ENCODE data around the gene ASB13. TPM values are rescaled to one million over a fixed set of nuclear protein-coding genes. Genes with fewer than 3 reads are reported as not detected.

Gene ASB13
- polyA plus RNA-seq, 1 of the 3 experiments (the other 2 are of a cell fraction), result 9.2 TPM

- DNase-seq, result no peak
- H3K9me3 ChIP-seq, result no peaks in the 10 kb centered on the region
- no peak overlapping the region for H3K4me3 ChIP-seq (ENCODE audit: low read depth in 2 of 2, low read length in 1 of 2)
- H3K9ac ChIP-seq, result no peak overlapping the region
- ChIA-PET CTCF (no interaction called here), POLR2A (no interaction called here)
- H3K27ac ChIP-seq (ENCODE audit: low read depth in 2 of 2, low read length in 1 of 2), result no peak overlapping the region
- no peaks in the 10 kb centered on the region for H4K20me1 ChIP-seq (ENCODE audit: insufficient read depth)
- TF ChIP-seq MEF2A (IDR thresholded peaks at IDR 0.05; ENCODE audit: borderline replicate concordance, low read depth) (no peak), USF2 (IDR thresholded peaks at IDR 0.05; ENCODE audit: borderline replicate concordance, low read depth, low read length) (no peak), FOSL2 (IDR thresholded peaks at IDR 0.05; ENCODE audit: borderline replicate concordance, low read depth) (no peak)
- no peaks in the 10 kb centered on the region for H3K9me2 ChIP-seq
- H3K27me3 ChIP-seq (ENCODE audit: insufficient read depth), result no peaks in the 10 kb centered on the region
- H3F3A ChIP-seq (replicated peaks; ENCODE audit: insufficient read depth), result no peaks in the 10 kb centered on the region
- H3K4me1 ChIP-seq (ENCODE audit: control insufficient read depth in 1 of 2, insufficient read depth in 2 of 2, low read depth in 1 of 2, low read length in 1 of 2), result no peaks in the 10 kb centered on the region
- peaks cover 0 to 34% of the 10 kb centered on the region in 2 experiments for H3K36me3 ChIP-seq (replicated peaks in 1 of 2; ENCODE audit: control insufficient read depth in 1 of 2, insufficient read depth in 2 of 2, low read length in 1 of 2)
- no peak overlapping the region for H2AFZ ChIP-seq (ENCODE audit: low read depth)
- H3K4me2 ChIP-seq, result no peak overlapping the region
- H3K79me2 ChIP-seq (ENCODE audit: insufficient read depth), result no peaks in the 10 kb centered on the region
- WGBS (ENCODE audit: low lambda C conversion rate), result 92% methylated on average over 7 of the region's 12 CpGs
Observed at GRCh38 chr10:5640036-5640435, 26.4 kb downstream of the ASB13 start.

- Histone ChIP-seq H4K20me1 (ENCODE audit: insufficient read depth) (no peaks in the 10 kb centered on the region), H2AFZ (ENCODE audit: low read depth) (no peak overlapping the region), H3K4me2 (no peak overlapping the region), H3K9me3 (no peaks in the 10 kb centered on the region), H3K36me3 (replicated peaks in 1 of 2; ENCODE audit: control insufficient read depth in 1 of 2, insufficient read depth in 2 of 2, low read length in 1 of 2) (peaks cover 0 to 32% of the 10 kb centered on the region in 2 experiments), H3K9me2 (no peaks in the 10 kb centered on the region), H3K27me3 (ENCODE audit: insufficient read depth) (no peaks in the 10 kb centered on the region), H3F3A (replicated peaks; ENCODE audit: insufficient read depth) (no peaks in the 10 kb centered on the region), H3K9ac (no peak overlapping the region), H3K4me1 (ENCODE audit: control insufficient read depth in 1 of 2, insufficient read depth in 2 of 2, low read depth in 1 of 2, low read length in 1 of 2) (peaks cover 0 to 3% of the 10 kb centered on the region in 2 experiments; a peak in 1 of 4 replicates), H3K4me3 (ENCODE audit: low read depth in 2 of 2, low read length in 1 of 2) (no peak overlapping the region), H3K79me2 (ENCODE audit: insufficient read depth) (no peaks in the 10 kb centered on the region), H3K27ac (ENCODE audit: low read depth in 2 of 2, low read length in 1 of 2) (no peak overlapping the region)
- ChIA-PET POLR2A (no interaction called here), CTCF (no interaction called here)
- WGBS (ENCODE audit: low lambda C conversion rate), result 93% methylated on average over 17 of the region's 17 CpGs
- TF ChIP-seq, protein P1, sequence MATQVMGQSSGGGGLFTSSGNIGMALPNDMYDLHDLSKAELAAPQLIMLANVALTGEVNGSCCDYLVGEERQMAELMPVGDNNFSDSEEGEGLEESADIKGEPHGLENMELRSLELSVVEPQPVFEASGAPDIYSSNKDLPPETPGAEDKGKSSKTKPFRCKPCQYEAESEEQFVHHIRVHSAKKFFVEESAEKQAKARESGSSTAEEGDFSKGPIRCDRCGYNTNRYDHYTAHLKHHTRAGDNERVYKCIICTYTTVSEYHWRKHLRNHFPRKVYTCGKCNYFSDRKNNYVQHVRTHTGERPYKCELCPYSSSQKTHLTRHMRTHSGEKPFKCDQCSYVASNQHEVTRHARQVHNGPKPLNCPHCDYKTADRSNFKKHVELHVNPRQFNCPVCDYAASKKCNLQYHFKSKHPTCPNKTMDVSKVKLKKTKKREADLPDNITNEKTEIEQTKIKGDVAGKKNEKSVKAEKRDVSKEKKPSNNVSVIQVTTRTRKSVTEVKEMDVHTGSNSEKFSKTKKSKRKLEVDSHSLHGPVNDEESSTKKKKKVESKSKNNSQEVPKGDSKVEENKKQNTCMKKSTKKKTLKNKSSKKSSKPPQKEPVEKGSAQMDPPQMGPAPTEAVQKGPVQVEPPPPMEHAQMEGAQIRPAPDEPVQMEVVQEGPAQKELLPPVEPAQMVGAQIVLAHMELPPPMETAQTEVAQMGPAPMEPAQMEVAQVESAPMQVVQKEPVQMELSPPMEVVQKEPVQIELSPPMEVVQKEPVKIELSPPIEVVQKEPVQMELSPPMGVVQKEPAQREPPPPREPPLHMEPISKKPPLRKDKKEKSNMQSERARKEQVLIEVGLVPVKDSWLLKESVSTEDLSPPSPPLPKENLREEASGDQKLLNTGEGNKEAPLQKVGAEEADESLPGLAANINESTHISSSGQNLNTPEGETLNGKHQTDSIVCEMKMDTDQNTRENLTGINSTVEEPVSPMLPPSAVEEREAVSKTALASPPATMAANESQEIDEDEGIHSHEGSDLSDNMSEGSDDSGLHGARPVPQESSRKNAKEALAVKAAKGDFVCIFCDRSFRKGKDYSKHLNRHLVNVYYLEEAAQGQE (IDR thresholded peaks at IDR 0.05; ENCODE audit: low read depth, low read length), result no peak
- no peak for TF ChIP-seq USF2 (IDR thresholded peaks at IDR 0.05; ENCODE audit: borderline replicate concordance, low read depth, low read length)
- no peak for TF ChIP-seq TAF1 (IDR thresholded peaks at IDR 0.05; ENCODE audit: borderline replicate concordance, low read depth, low read length)
- no peak for TF ChIP-seq EZH2phosphoT487 (IDR thresholded peaks at IDR 0.05; ENCODE audit: borderline replicate concordance, low read depth)
- no peak for TF ChIP-seq EP300 (IDR thresholded peaks at IDR 0.05; ENCODE audit: borderline replicate concordance in 1 of 2, low read depth in 1 of 2, low read length in 1 of 2)
- TF ChIP-seq, protein P2, sequence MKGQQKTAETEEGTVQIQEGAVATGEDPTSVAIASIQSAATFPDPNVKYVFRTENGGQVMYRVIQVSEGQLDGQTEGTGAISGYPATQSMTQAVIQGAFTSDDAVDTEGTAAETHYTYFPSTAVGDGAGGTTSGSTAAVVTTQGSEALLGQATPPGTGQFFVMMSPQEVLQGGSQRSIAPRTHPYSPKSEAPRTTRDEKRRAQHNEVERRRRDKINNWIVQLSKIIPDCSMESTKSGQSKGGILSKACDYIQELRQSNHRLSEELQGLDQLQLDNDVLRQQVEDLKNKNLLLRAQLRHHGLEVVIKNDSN (IDR thresholded peaks at IDR 0.05; ENCODE audit: borderline replicate concordance, low read depth), result no peak
- TF ChIP-seq FOXM1 (IDR thresholded peaks at IDR 0.05; ENCODE audit: low read depth), result no peak
- no peak for TF ChIP-seq SMC3 (IDR thresholded peaks at IDR 0.05; ENCODE audit: low read depth, low read length)
- no peak for TF ChIP-seq TEAD4 (IDR thresholded peaks at IDR 0.05; ENCODE audit: borderline replicate concordance, insufficient read depth)
- no peak for TF ChIP-seq IRF3 (IDR thresholded peaks at IDR 0.05; ENCODE audit: low read depth, low read length)
- DNase-seq, result no peak
Observed at GRCh38 chr10:5639066-5639465, 27.3 kb downstream of the ASB13 start.
